Fibroblast of skin of back (primary cell): ENCODE data around the gene MIOS.
"Not testable (repeated sequence)": the region's sequence is repeated elsewhere in the genome, so short reads cannot be mapped to it uniquely, and the experiment has no call there.

Experiments used
- DNase-seq: peaks from one replicate; pipeline ENCODE4 v3.0.0-alpha.2; 2013

MIOS gene

GRCh38 chr7:7650682-7651206 is 84.1 kb downstream of the MIOS start:
- no peak for DNase-seq

DNA sequence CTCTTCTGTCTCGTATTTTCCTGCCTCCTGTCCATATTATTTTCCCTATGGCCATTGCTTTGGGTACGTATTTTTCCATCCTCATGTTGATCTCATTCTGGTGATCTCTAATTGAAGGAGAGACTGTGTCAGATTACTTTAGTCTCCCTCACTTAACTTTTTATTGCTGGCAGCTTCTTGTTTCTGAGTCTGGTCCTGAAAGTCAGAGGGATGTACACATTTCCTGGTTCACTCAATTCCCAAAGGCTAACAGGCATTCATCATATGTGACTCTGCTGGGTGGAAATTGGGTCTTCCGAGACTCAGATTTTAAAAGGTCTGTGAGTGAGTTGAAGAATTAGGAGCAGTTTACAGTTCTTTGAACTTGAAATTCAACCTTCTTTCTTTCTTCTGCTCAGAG is 84.8 kb downstream of the MIOS start:
- DNase-seq = no peak

DNA sequence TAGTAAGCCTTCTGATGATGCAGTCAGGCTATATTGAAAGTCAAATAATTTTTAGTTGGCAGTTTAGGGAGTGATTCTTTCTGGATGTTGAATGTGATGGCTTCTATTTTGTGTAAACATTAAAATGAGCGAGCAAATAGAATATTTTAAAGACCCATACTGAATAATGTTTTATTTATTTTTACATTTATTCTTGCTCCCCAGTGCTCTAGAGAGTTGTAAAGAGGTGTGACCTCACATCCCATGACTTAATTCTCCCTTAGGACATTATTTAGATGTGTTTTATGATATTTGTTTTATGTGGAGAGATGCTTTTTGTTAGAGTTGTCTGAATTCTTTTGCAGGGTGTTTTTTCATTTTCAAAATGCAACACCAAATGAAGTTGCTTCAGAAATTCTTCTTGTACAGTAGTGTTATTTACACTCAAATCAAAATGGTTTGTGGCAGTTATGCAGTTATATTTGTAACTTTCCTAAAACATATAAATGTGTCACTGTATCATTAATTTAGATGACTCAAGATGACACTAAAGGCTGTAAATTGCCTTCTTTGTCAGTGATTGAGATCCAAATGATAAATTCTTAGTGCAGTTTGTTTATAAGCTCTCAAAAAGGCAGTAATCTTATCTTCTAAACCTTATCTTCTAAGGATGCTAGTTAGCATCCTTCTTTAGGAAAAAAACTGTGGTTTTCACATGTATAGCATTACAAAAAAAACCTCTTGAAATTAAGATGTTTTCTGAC is 86.3 kb downstream of the MIOS start:
- no peak for DNase-seq

- DNase-seq = no peak
Measured at GRCh38 chr7:7653593-7654187, 87.0 kb downstream of the MIOS start.

- no peak for DNase-seq
Measured at GRCh38 chr7:7654964-7655715, 88.5 kb downstream of the MIOS start.

- not testable (repeated sequence) for DNase-seq
Measured at GRCh38 chr7:7656459-7656858, 89.8 kb downstream of the MIOS start.
